HG02588 (cell line): ENCODE measurements around the gene LAMA5.

Source experiments
- ATAC-seq: cut with Tn5 transposase; IDR thresholded peaks from one replicate; pipeline ENCODE4 v1.9.1; 2021; ENCODE audit warnings: mild to moderate bottlenecking, moderate library complexity; ENCODE audit not compliant: unreplicated experiment

Gene LAMA5

GRCh38 chr20:62291251-62292066, 75.7 kb downstream of the LAMA5 start:
- ATAC-seq = no peak

GRCh38 chr20:62289898-62290297, 77.2 kb downstream of the LAMA5 start:
- no peak for ATAC-seq

- no peak for ATAC-seq
These were observed 78.0 kb downstream of the LAMA5 start for GRCh38 chr20:62289131-62289530.

GRCh38 chr20:62288535-62289105, 78.5 kb downstream of the LAMA5 start:
- no peak for ATAC-seq

GRCh38 chr20:62287759-62288534, 79.2 kb downstream of the LAMA5 start:
- no peak for ATAC-seq

- no peak for ATAC-seq
These were observed 80.0 kb downstream of the LAMA5 start for GRCh38 chr20:62287129-62287528.

- ATAC-seq = no peak
These were observed 80.5 kb downstream of the LAMA5 start for GRCh38 chr20:62286493-62287064.

- no peak for ATAC-seq
These were observed 81.4 kb downstream of the LAMA5 start for GRCh38 chr20:62285722-62286121.

GRCh38 chr20:62285151-62285550, 82.0 kb downstream of the LAMA5 start:
- ATAC-seq = no peak

GRCh38 chr20:62284448-62284847, 82.7 kb downstream of the LAMA5 start:
- no peak for ATAC-seq

- no peak for ATAC-seq
These were observed 84.1 kb downstream of the LAMA5 start for GRCh38 chr20:62282877-62283503.

- no peak for ATAC-seq
These were observed 85.0 kb downstream of the LAMA5 start for GRCh38 chr20:62282103-62282502.

GRCh38 chr20:62281161-62281933, 85.8 kb downstream of the LAMA5 start:
- no peak for ATAC-seq

GRCh38 chr20:62280303-62280702, 86.8 kb downstream of the LAMA5 start:
- ATAC-seq = no peak

GRCh38 chr20:62277253-62277652, 89.9 kb downstream of the LAMA5 start:
- no peak for ATAC-seq

- ATAC-seq = no peak
These were observed 90.7 kb downstream of the LAMA5 start for GRCh38 chr20:62276439-62276838.

- ATAC-seq = no peak
These were observed 91.9 kb downstream of the LAMA5 start for GRCh38 chr20:62275219-62275618.

- no peak for ATAC-seq
These were observed 92.7 kb downstream of the LAMA5 start for GRCh38 chr20:62274332-62274950.

- ATAC-seq = no peak
These were observed 93.7 kb downstream of the LAMA5 start for GRCh38 chr20:62273416-62273815.

- no peak for ATAC-seq
These were observed 94.9 kb downstream of the LAMA5 start for GRCh38 chr20:62272200-62272599.
